Measurements from ENCODE around the gene PPP1R3D.
"Not testable (repeated sequence)": the region's sequence is repeated elsewhere in the genome, so short reads cannot be mapped to it uniquely, and the experiment has no call there.

PPP1R3D gene

GRCh38 chr20:59961423-59961822, 21.3 kb upstream of the PPP1R3D start:
- H3K9ac ChIP-seq (ENCODE audit: low read length) = peak overlapping the region; percentile 39
- H3K9me3 ChIP-seq (replicated peaks; ENCODE audit: insufficient read depth, low read length) = no peaks in the 10 kb centered on the region

GRCh38 chr20:59958626-59959025, 18.5 kb upstream of the PPP1R3D start:
- Histone ChIP-seq H3K4me1 (ENCODE audit: low read length) (peaks cover 42% of the 10 kb centered on the region), H3K27ac (ENCODE audit: low read length) (peak overlapping the region; percentile 65; the same call in 1 of the 2 replicates), H3K9ac (ENCODE audit: low read length) (peak overlapping the region; percentile 46), H3K36me3 (replicated peaks; ENCODE audit: insufficient read depth, low read length) (no peaks in the 10 kb centered on the region), H3K79me2 (ENCODE audit: low read length) (no peaks in the 10 kb centered on the region), H3K4me2 (ENCODE audit: low read depth, low read length) (peak overlapping the region; percentile 69), H3K9me2 (replicated peaks; ENCODE audit: insufficient read depth, low read length) (no peaks in the 10 kb centered on the region), H4K20me1 (ENCODE audit: insufficient read depth, low read length) (no peaks in the 10 kb centered on the region), H3F3A (ENCODE audit: insufficient read depth, low read length) (peaks cover 9% of the 10 kb centered on the region), H2AFZ (ENCODE audit: low read length) (peak overlapping the region; percentile 49), H3K9me3 (replicated peaks; ENCODE audit: insufficient read depth, low read length) (no peaks in the 10 kb centered on the region), H3K27me3 (replicated peaks; ENCODE audit: insufficient read depth, low read length) (no peaks in the 10 kb centered on the region), H3K4me3 (ENCODE audit: low read length) (peak overlapping the region; percentile 56)
- peak; percentile 66 for DNase-seq
- TF ChIP-seq CTCF (IDR thresholded peaks at IDR 0.05; ENCODE audit: low read length) = no peak
- no peak for TF ChIP-seq EZH2 (optimal IDR thresholded peaks at IDR 0.05; ENCODE audit: low read depth, low read length)
- TF ChIP-seq EZH2phosphoT487 (IDR thresholded peaks at IDR 0.05; ENCODE audit: low read length) = no peak

More at GRCh38 chr20:59961423-59961822, 21.3 kb upstream of the PPP1R3D start:
- Histone ChIP-seq H3K4me2 (ENCODE audit: low read depth, low read length) (peak overlapping the region; percentile 54; the same call in 1 of the 2 replicates), H4K20me1 (ENCODE audit: insufficient read depth, low read length) (no peaks in the 10 kb centered on the region), H2AFZ (ENCODE audit: low read length) (peak overlapping the region; percentile 40; the same call in 1 of the 2 replicates), H3K79me2 (ENCODE audit: low read length) (no peaks in the 10 kb centered on the region), H3K4me1 (ENCODE audit: low read length) (peaks cover 34% of the 10 kb centered on the region), H3F3A (ENCODE audit: insufficient read depth, low read length) (no peaks in the 10 kb centered on the region), H3K4me3 (ENCODE audit: low read length) (no peak overlapping the region; the same call in 1 of the 2 replicates), H3K36me3 (replicated peaks; ENCODE audit: insufficient read depth, low read length) (no peaks in the 10 kb centered on the region), H3K9me2 (replicated peaks; ENCODE audit: insufficient read depth, low read length) (no peaks in the 10 kb centered on the region), H3K27me3 (replicated peaks; ENCODE audit: insufficient read depth, low read length) (no peaks in the 10 kb centered on the region), H3K27ac (ENCODE audit: low read length) (peak overlapping the region; percentile 87)
- no peak for DNase-seq
- TF ChIP-seq CTCF (IDR thresholded peaks at IDR 0.05; ENCODE audit: low read length) (no peak), EZH2 (optimal IDR thresholded peaks at IDR 0.05; ENCODE audit: low read depth, low read length) (no peak), EZH2phosphoT487 (IDR thresholded peaks at IDR 0.05; ENCODE audit: low read length) (no peak)

- H3K4me3 ChIP-seq (ENCODE audit: low read length) = peak within 1 kb of the TSS; percentile 56
- TF ChIP-seq EZH2 (optimal IDR thresholded peaks at IDR 0.05; ENCODE audit: low read depth, low read length) (no peak), EZH2phosphoT487 (IDR thresholded peaks at IDR 0.05; ENCODE audit: low read length) (no peak), CTCF (IDR thresholded peaks at IDR 0.05; ENCODE audit: low read length) (no peak)
- DNase-seq = no peak
- H3K79me2 ChIP-seq (ENCODE audit: low read length) = no peaks in the 10 kb centered on the region
- peak within 1 kb of the TSS; percentile 65; the same call in 1 of the 2 replicates for H3K27ac ChIP-seq (ENCODE audit: low read length)
- peaks cover 42% of the 10 kb centered on the region for H3K4me1 ChIP-seq (ENCODE audit: low read length)
- H3F3A ChIP-seq (ENCODE audit: insufficient read depth, low read length) = peaks cover 9% of the 10 kb centered on the region
- no peaks in the 10 kb centered on the region for H3K27me3 ChIP-seq (replicated peaks; ENCODE audit: insufficient read depth, low read length)
- no peaks in the 10 kb centered on the region for H3K9me2 ChIP-seq (replicated peaks; ENCODE audit: insufficient read depth, low read length)
- no peaks in the 10 kb centered on the region for H3K36me3 ChIP-seq (replicated peaks; ENCODE audit: insufficient read depth, low read length)
- H2AFZ ChIP-seq (ENCODE audit: low read length) = peak within 1 kb of the TSS; percentile 49
- peak within 1 kb of the TSS; percentile 46 for H3K9ac ChIP-seq (ENCODE audit: low read length)
- H4K20me1 ChIP-seq (ENCODE audit: insufficient read depth, low read length) = no peaks in the 10 kb centered on the region
- peak within 1 kb of the TSS; percentile 69 for H3K4me2 ChIP-seq (ENCODE audit: low read depth, low read length)
- H3K9me3 ChIP-seq (replicated peaks; ENCODE audit: insufficient read depth, low read length) = no peaks in the 10 kb centered on the region
Observed at GRCh38 chr20:59958123-59958522, 18.0 kb upstream of the PPP1R3D start, which contains the start of gene CDH26. CDH26 (plus strand) TSS chr20:59958423; CDS start chr20:59958727, 304 bp downstream.

GRCh38 chr20:59957568-59957967, 17.5 kb upstream of the PPP1R3D start:
- Histone ChIP-seq H3K4me3 (ENCODE audit: low read length) (peak overlapping the region; percentile 56; the same call in 1 of the 2 replicates), H3K4me2 (ENCODE audit: low read depth, low read length) (peak overlapping the region; percentile 69), H3K4me1 (ENCODE audit: low read length) (peaks cover 37% of the 10 kb centered on the region)
- not testable (repeated sequence) for H2AFZ ChIP-seq (ENCODE audit: low read length); H3K36me3 ChIP-seq (replicated peaks; ENCODE audit: insufficient read depth, low read length); H3K9ac ChIP-seq (ENCODE audit: low read length); DNase-seq; H3K79me2 ChIP-seq (ENCODE audit: low read length); H3K27me3 ChIP-seq (replicated peaks; ENCODE audit: insufficient read depth, low read length); H3K9me2 ChIP-seq (replicated peaks; ENCODE audit: insufficient read depth, low read length); H4K20me1 ChIP-seq (ENCODE audit: insufficient read depth, low read length); H3K9me3 ChIP-seq (replicated peaks; ENCODE audit: insufficient read depth, low read length); H3K27ac ChIP-seq (ENCODE audit: low read length); H3F3A ChIP-seq (ENCODE audit: insufficient read depth, low read length)

Measured in MM.1S (cell line).